ENCODE measurements around the gene VWA3A.
A peak's percentile ranks its signal among the peaks of the same experiment; 100 is the strongest.
"Not testable (repeated sequence)": the region's sequence is repeated elsewhere in the genome, so short reads cannot be mapped to it uniquely, and the experiment has no call there.

VWA3A gene

GRCh38 chr16:22132801-22133200 is 40.5 kb downstream of the VWA3A start:
- DNase-seq (ENCODE audit: low read depth) = no peak

GRCh38 chr16:22138482-22138881 is 46.1 kb downstream of the VWA3A start:
- DNase-seq (ENCODE audit: low read depth) = no peak

GRCh38 chr16:22139008-22139407 is 46.7 kb downstream of the VWA3A start:
- DNase-seq (ENCODE audit: low read depth) = no peak

GRCh38 chr16:22139732-22140131 is 47.4 kb downstream of the VWA3A start:
- no peak for DNase-seq (ENCODE audit: low read depth)

GRCh38 chr16:22141767-22142166 is 49.4 kb downstream of the VWA3A start:
- DNase-seq (ENCODE audit: low read depth) = peak; percentile 18

GRCh38 chr16:22144520-22144919 is 52.2 kb downstream of the VWA3A start:
- no peak for DNase-seq (ENCODE audit: low read depth)

GRCh38 chr16:22147853-22148252 is 55.5 kb downstream of the VWA3A start:
- DNase-seq (ENCODE audit: low read depth) = no peak

GRCh38 chr16:22151246-22151998 is 59.1 kb downstream of the VWA3A start:
- DNase-seq (ENCODE audit: low read depth) = no peak

GRCh38 chr16:22152316-22152715 is 60.0 kb downstream of the VWA3A start:
- no peak for DNase-seq (ENCODE audit: low read depth)

GRCh38 chr16:22153078-22153477 is 60.7 kb downstream of the VWA3A start:
- DNase-seq (ENCODE audit: low read depth) = peak; percentile 21

GRCh38 chr16:22161401-22161800 is 69.1 kb downstream of the VWA3A start:
- DNase-seq (ENCODE audit: low read depth) = no peak

GRCh38 chr16:22161999-22162655 is 69.8 kb downstream of the VWA3A start, which contains the start of gene SDR42E2:
Gene SDR42E2 (plus strand): TSS chr16:22162506. CDS start chr16:22165583, 3,077 bp downstream.
- DNase-seq (ENCODE audit: low read depth) = no peak

GRCh38 chr16:22162656-22163009 is 70.3 kb downstream of the VWA3A start:
- no peak for DNase-seq (ENCODE audit: low read depth)

GRCh38 chr16:22163806-22164205 is 71.5 kb downstream of the VWA3A start:
- DNase-seq (ENCODE audit: low read depth) = no peak

GRCh38 chr16:22164482-22164881 is 72.1 kb downstream of the VWA3A start:
- DNase-seq (ENCODE audit: low read depth) = no peak

GRCh38 chr16:22165508-22166285 is 73.4 kb downstream of the VWA3A start:
- DNase-seq (ENCODE audit: low read depth) = no peak

- no peak for DNase-seq (ENCODE audit: low read depth)
Observed at GRCh38 chr16:22171953-22172352, 79.6 kb downstream of the VWA3A start.

- not testable (repeated sequence) for DNase-seq (ENCODE audit: low read depth)
Observed at GRCh38 chr16:22172642-22173041, 80.3 kb downstream of the VWA3A start.

GRCh38 chr16:22174642-22175041 is 82.3 kb downstream of the VWA3A start:
- no peak for DNase-seq (ENCODE audit: low read depth)

GRCh38 chr16:22177968-22178930 is 85.9 kb downstream of the VWA3A start:
- DNase-seq (ENCODE audit: low read depth) = no peak

GRCh38 chr16:22181426-22181825 is 89.1 kb downstream of the VWA3A start:
- DNase-seq (ENCODE audit: low read depth) = no peak

GRCh38 chr16:22181843-22182242 is 89.5 kb downstream of the VWA3A start:
- no peak for DNase-seq (ENCODE audit: low read depth)
